Spinal cord (tissue), 10 donors: ENCODE results near the gene SH2D7. TPM values are rescaled to one million over a fixed set of nuclear protein-coding genes. Genes with fewer than 3 reads are reported as not detected.

Experiments
- DNase-seq, 6 donors: peaks; one replicate each; pipeline versions ENCODE4 v3.0.0 to v3.0.0-alpha.2; 2013 to 2015; ENCODE audit warnings: low spot score in 6 of 6, low read depth in 4 of 6
- H3K27ac ChIP-seq: one replicate; pipeline ENCODE4 v1.5.1; 2013; ENCODE audit warnings: low read depth, low read length, control low read depth
- H3K27me3 ChIP-seq: one replicate; pipeline ENCODE4 v1.6.1; 2013; ENCODE audit warnings: low read length; ENCODE audit not compliant: control insufficient read depth, insufficient read depth
- H3K36me3 ChIP-seq: one replicate; pipeline ENCODE4 v1.6.1; 2013; ENCODE audit warnings: low read length; ENCODE audit not compliant: control insufficient read depth, insufficient read depth
- H3K4me1 ChIP-seq: one replicate; pipeline ENCODE4 v1.6.1; 2013; ENCODE audit warnings: low read length; ENCODE audit not compliant: control insufficient read depth, insufficient read depth
- H3K4me3 ChIP-seq: one replicate; pipeline ENCODE4 v1.5.1; 2013; ENCODE audit warnings: low read depth, low read length, control low read depth
- H3K9me3 ChIP-seq: one replicate; pipeline ENCODE4 v1.6.1; 2013; ENCODE audit warnings: low read length; ENCODE audit not compliant: control insufficient read depth, insufficient read depth
- WGBS: methylation state at CpG from one replicate; pipeline ENCODE4 v1.1.5; 2013; ENCODE audit warnings: missing lambda C conversion rate; ENCODE audit not compliant: insufficient coverage; 5-methylcytosine and 5-hydroxymethylcytosine counted together
- long read RNA-seq, 4 donors: transcript quantifications; one replicate each; lab custom pipeline, GENCODE V29; 2026
- polyA plus RNA-seq, 2 donors: library from polyadenylated mRNA; unstranded; fragments of 120-200 nt; gene quantifications; one replicate each; pipeline ENCODE4 v1.2.1, GENCODE V29; 2013; ENCODE audit not compliant: insufficient read length in 2 of 2
- total RNA-seq, 2 donors: library from RNA; depleted of rRNA in 1 of 2; stranded (reverse); fragments of 120-200 nt in 1 of 2; fragments of >200 nt in 1 of 2; gene quantifications; one replicate each; pipeline versions ENCODE4 v1.2.3 to v1.2.4, GENCODE V29; 2013 to 2014
- donor health status: healthy.

The SH2D7 gene
- total RNA-seq (not detected), polyA plus RNA-seq (1 to 10 TPM in 1 of 2 donors, under 1 TPM in 1; 0.92 to 1.9 TPM)
- long read RNA-seq, donor 1, partial matches to known transcripts, result 69 of 77 reads
- long read RNA-seq, donor 1, other reads (novel, unspliced or antisense), result 8 of 77 reads
- long read RNA-seq, donor 2, result 0 reads
- long read RNA-seq, donor 3, result 0 reads
- long read RNA-seq, donor 4, result 0 reads

- no peaks in the 10 kb centered on the region for H3K36me3 ChIP-seq
- H3K4me1 ChIP-seq, result peaks cover 12% of the 10 kb centered on the region
- no peaks in the 10 kb centered on the region for H3K9me3 ChIP-seq
- DNase-seq, result peak in 1 of 6 donors; percentile 13
- 69% methylated on average over 10 of the region's 11 CpGs for WGBS
- no peak within 1 kb of the TSS for H3K27ac ChIP-seq
- H3K27me3 ChIP-seq, result no peaks in the 10 kb centered on the region
- H3K4me3 ChIP-seq, result no peak within 1 kb of the TSS
These were observed at the start of gene SH2D7 for GRCh38 chr15:78092261-78093041. Gene SH2D7, plus strand, starts transcription at chr15:78092561. Its CDS starts 24 bp downstream, at chr15:78092585.

DNA sequence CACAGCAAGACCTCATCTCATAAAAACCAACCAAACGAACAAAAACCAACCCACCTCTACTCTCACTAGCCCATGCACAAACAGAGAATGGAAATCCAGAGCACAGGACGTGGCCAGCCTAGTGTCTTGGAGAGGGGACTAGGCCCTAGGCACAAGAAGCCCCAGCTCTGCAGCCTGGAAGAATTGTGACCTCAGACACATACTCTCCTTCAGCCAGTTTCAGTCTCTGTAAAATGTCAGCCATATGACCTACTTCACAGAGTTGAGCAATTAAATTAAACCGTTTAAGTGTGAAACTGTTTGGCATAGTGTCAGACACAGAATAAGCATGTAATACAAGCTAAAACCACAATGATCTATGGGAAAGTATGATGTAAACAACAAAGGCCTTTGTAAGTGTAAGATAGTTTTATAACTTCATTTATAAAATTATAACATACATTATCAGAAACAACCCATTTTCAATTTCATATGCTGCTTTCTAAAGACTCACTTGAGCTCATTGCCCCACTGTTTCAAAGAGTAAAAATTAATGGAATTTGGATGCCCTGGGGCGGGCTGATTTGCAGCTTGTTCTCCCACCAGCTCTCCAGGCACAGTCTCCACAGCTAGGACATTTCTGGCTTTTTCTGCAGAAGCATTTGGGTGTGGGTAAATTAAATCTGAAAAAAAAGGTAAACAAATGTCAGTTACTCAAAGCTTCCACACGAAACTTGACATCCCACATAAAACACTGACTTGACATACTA, 47.8 kb upstream of the SH2D7 start:
- H3K9me3 ChIP-seq, result no peaks in the 10 kb centered on the region
- 71% methylated on average over 1 of the region's 5 CpGs for WGBS
- H3K27me3 ChIP-seq, result no peaks in the 10 kb centered on the region
- DNase-seq, result peak in 1 of 6 donors; percentile 36
- no peak overlapping the region for H3K4me3 ChIP-seq
- peaks cover 12% of the 10 kb centered on the region for H3K36me3 ChIP-seq
- H3K4me1 ChIP-seq, result peaks cover 27% of the 10 kb centered on the region
- H3K27ac ChIP-seq, result no peak overlapping the region

DNA sequence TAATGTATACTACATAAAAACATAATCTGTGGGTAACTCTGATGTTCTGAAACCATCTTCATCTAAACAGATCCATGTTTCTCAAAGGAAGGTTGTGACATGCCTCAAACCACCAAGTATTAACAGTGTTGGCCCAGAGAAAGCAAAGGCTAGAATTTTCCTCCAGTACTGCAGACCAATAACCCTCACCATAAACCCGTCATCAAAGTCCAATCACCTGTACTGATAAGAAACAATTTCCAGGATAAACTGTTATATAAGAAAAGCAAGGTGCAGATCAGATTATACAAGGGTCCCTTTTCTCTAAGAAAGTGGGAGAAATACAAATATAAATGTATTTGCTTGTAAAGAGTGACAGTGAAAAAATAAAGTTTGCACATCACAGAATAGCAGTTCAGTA, 47.2 kb upstream of the SH2D7 start:
- H3K9me3 ChIP-seq, result no peaks in the 10 kb centered on the region
- peaks cover 32% of the 10 kb centered on the region for H3K4me1 ChIP-seq
- no peak for DNase-seq
- peaks cover 8% of the 10 kb centered on the region for H3K36me3 ChIP-seq
- H3K27me3 ChIP-seq, result no peaks in the 10 kb centered on the region
- WGBS, result no CpG with 5 or more reads among the region's 1 CpG
- H3K4me3 ChIP-seq, result no peak overlapping the region
- H3K27ac ChIP-seq, result no peak overlapping the region

GRCh38 chr15:78046796-78047341, 45.5 kb upstream of the SH2D7 start:
- Histone ChIP-seq H3K4me3 (no peak overlapping the region), H3K4me1 (peaks cover 36% of the 10 kb centered on the region), H3K9me3 (no peaks in the 10 kb centered on the region), H3K27ac (peak overlapping the region; percentile 89), H3K36me3 (peaks cover 6% of the 10 kb centered on the region), H3K27me3 (no peaks in the 10 kb centered on the region)
- WGBS, result 82% methylated on average over 3 of the region's 5 CpGs
- DNase-seq, result no peak

- 45% methylated on average over 4 of the region's 8 CpGs for WGBS
- H3K9me3 ChIP-seq, result no peaks in the 10 kb centered on the region
- peak overlapping the region; percentile 89 for H3K27ac ChIP-seq
- H3K4me1 ChIP-seq, result peaks cover 42% of the 10 kb centered on the region
- H3K27me3 ChIP-seq, result no peaks in the 10 kb centered on the region
- H3K4me3 ChIP-seq, result no peak overlapping the region
- peaks cover 3% of the 10 kb centered on the region for H3K36me3 ChIP-seq
- peak; percentile 45 to 85 (median 67) for DNase-seq
These were observed 44.4 kb upstream of the SH2D7 start for GRCh38 chr15:78047761-78048627.

GRCh38 chr15:78048628-78048920, 43.8 kb upstream of the SH2D7 start:
- WGBS, result 73% methylated on average over 3 of the region's 5 CpGs
- Histone ChIP-seq H3K36me3 (peaks cover 5% of the 10 kb centered on the region), H3K4me1 (peaks cover 43% of the 10 kb centered on the region), H3K4me3 (no peak overlapping the region), H3K9me3 (no peaks in the 10 kb centered on the region), H3K27me3 (no peaks in the 10 kb centered on the region), H3K27ac (peak overlapping the region; percentile 89)
- peak in 1 of 6 donors; percentile 19 for DNase-seq

DNA sequence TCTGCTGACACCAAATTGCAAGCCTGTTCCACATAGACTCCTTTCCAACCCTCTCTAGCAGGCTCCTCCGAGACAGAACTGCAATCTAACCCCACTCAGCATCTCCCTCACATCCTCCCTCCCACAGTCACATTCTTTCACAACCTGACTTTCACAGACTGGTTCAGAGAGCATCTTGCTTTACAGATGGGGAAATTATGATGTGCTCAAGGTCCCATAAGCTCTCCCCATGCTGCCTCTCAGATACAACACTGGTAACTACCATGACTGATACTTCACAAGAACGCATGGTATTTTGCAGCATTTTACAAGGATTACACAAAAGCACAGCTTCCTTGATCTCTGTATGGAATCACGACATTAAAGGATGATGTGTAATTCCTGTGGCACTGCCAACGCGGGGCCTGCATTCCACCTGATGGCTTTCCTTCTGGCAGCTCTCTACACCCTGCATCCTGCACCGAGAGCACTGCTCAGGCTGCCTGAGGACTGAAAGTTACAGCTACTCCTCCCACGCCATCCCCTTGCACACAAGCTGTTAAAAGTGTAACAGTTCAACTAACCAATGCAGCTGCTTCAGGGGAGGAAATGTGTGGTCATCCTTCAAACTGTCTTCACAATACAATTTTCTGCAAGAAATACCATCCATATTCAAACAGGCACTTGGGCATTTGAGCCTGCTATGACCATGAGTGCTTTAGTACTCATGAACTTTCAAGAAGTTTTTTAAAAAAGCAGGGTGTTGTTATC, 42.5 kb upstream of the SH2D7 start:
- H3K27me3 ChIP-seq, result no peaks in the 10 kb centered on the region
- WGBS, result 44% methylated on average over 5 of the region's 7 CpGs
- H3K9me3 ChIP-seq, result no peaks in the 10 kb centered on the region
- peaks cover 5% of the 10 kb centered on the region for H3K36me3 ChIP-seq
- H3K4me1 ChIP-seq, result peaks cover 39% of the 10 kb centered on the region
- peak overlapping the region; percentile 89 for H3K27ac ChIP-seq
- DNase-seq, result peak in 2 of 6 donors; percentile 26 to 27
- no peak overlapping the region for H3K4me3 ChIP-seq

DNA sequence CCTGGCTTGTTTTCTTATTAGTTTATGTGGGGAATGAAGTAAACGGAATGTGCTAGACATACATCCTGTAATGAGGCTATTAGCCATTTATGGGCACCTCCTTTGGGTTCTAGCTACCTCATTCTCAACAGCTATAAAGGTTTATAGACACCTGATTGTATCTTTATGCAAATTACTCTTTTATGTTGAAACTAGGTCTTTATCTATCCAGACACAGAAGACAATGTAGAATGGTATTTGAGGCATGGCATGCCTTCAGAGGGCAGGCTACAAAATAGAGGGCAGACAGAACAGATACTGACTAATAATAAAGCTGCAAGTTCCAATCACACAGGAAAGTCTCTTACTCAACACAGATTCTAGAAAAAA, 41.9 kb upstream of the SH2D7 start:
- DNase-seq, result peak in 1 of 6 donors; percentile 58
- no peak overlapping the region for H3K4me3 ChIP-seq
- H3K9me3 ChIP-seq, result no peaks in the 10 kb centered on the region
- WGBS, result no CpG with 5 or more reads among the region's 1 CpG
- H3K27me3 ChIP-seq, result no peaks in the 10 kb centered on the region
- H3K27ac ChIP-seq, result no peak overlapping the region
- H3K36me3 ChIP-seq, result peaks cover 5% of the 10 kb centered on the region
- H3K4me1 ChIP-seq, result peaks cover 43% of the 10 kb centered on the region
